ENCODE results near the gene C9orf72.
A peak's percentile ranks its signal among the peaks of the same experiment; 100 is the strongest.

C9orf72 gene

DNA sequence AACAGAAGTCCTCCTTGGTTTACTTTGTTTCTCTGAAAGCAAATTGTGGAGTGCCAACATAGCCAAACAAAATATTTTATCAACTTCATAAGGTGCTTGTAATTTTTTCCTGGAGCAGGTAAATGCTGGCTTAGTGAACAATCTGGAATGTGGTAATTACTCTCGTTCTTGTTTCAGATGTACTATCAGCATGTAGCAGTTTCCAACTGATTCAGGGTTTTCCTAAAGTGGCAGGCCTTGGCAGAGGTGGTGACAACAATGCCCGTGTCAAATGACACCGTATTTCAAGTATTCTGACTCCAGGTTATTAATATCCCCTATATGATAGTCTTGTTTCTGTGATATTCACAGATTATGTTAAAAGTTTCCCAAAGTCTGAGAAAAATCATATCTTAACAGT, 1.2 kb downstream of the C9orf72 start:
- Histone ChIP-seq H3K9me3 (no peaks in the 10 kb centered on the region), H3K4me3 (ENCODE audit: low read depth, low read length) (peak overlapping the region; percentile 90), H3K4me1 (peaks cover 5% of the 10 kb centered on the region; the same call in 1 of the 2 replicates), H3K27me3 (no peaks in the 10 kb centered on the region), H3K36me3 (no peaks in the 10 kb centered on the region)
- TF ChIP-seq, protein P1, sequence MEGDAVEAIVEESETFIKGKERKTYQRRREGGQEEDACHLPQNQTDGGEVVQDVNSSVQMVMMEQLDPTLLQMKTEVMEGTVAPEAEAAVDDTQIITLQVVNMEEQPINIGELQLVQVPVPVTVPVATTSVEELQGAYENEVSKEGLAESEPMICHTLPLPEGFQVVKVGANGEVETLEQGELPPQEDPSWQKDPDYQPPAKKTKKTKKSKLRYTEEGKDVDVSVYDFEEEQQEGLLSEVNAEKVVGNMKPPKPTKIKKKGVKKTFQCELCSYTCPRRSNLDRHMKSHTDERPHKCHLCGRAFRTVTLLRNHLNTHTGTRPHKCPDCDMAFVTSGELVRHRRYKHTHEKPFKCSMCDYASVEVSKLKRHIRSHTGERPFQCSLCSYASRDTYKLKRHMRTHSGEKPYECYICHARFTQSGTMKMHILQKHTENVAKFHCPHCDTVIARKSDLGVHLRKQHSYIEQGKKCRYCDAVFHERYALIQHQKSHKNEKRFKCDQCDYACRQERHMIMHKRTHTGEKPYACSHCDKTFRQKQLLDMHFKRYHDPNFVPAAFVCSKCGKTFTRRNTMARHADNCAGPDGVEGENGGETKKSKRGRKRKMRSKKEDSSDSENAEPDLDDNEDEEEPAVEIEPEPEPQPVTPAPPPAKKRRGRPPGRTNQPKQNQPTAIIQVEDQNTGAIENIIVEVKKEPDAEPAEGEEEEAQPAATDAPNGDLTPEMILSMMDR (IDR thresholded peaks at IDR 0.05; ENCODE audit: low read depth, low read length) = no peak
- DNase-seq = no peak

DNA sequence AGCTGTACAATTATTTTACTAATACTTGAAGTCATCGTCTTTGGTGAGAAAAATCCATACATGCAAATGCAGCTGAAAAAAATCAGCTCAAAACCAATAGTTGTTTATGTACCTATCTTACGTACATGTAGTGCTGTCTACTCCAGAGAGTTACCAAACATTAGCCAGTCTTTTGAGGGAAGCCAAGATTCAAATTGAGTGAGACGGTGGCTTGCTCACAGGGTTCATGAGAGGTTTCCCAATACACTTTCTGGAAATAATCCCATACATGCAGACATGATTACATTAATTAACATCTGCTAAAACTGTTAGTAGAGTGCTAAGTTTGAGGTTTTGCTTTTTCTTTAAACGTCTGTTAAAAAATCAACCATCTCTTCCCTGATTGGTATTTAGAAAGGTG, 2.3 kb downstream of the C9orf72 start:
- H3K4me1 ChIP-seq = peaks cover 5% of the 10 kb centered on the region; the same call in 1 of the 2 replicates
- no peak for DNase-seq
- TF ChIP-seq, protein P1 (IDR thresholded peaks at IDR 0.05; ENCODE audit: low read depth, low read length) = no peak
- no peaks in the 10 kb centered on the region for H3K9me3 ChIP-seq
- no peaks in the 10 kb centered on the region for H3K36me3 ChIP-seq
- no peaks in the 10 kb centered on the region for H3K27me3 ChIP-seq
- no peak overlapping the region for H3K4me3 ChIP-seq (ENCODE audit: low read depth, low read length)

DNA sequence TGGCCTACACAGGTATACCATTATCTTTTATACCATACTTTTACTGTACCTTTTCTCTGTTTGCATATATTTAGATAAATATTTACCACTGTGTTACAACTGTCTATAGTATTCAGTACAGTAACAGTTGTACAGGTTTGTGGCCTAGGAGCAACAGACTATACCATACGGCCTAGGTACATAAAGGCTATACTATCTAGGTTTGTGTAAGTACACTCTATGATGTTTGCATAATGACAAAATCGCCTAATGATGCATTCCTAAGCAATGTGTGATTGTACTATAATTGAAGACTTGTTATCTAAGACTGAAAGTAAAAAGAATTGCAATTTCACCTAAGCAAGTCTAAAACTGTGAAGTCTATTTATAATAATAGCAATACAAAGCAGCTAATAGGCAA, 3.9 kb downstream of the C9orf72 start:
- Histone ChIP-seq H3K9me3 (no peaks in the 10 kb centered on the region), H3K4me3 (ENCODE audit: low read depth, low read length) (no peak overlapping the region), H3K27me3 (no peaks in the 10 kb centered on the region), H3K36me3 (no peaks in the 10 kb centered on the region), H3K4me1 (peaks cover 5% of the 10 kb centered on the region; the same call in 1 of the 2 replicates)
- TF ChIP-seq, protein P1 (IDR thresholded peaks at IDR 0.05; ENCODE audit: low read depth, low read length) = no peak
- no peak for DNase-seq

DNA sequence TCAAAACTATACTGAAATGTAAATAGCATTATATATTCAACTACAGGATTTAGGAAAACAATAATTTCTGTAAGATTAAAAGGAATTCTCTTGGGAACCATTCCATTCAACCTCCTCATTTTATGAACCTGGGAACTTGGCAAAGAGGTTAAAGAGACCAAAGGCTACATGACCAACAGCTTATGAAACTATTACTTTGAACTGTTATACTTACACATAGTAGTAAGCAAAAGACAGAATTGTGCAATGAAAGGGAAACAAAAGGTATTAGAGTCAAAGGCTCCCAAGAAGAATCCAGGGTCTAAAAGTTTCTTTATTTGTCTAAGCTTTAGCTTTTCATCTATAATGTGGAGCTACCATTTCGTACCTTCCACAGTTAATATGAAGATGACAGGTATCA, 7.2 kb downstream of the C9orf72 start:
- TF ChIP-seq, protein P1 (IDR thresholded peaks at IDR 0.05; ENCODE audit: low read depth, low read length) = no peak
- Histone ChIP-seq H3K36me3 (peaks cover 4% of the 10 kb centered on the region; the same call in 1 of the 2 replicates), H3K4me1 (peaks cover 5% of the 10 kb centered on the region; the same call in 1 of the 2 replicates), H3K4me3 (ENCODE audit: low read depth, low read length) (no peak overlapping the region), H3K9me3 (no peaks in the 10 kb centered on the region), H3K27me3 (no peaks in the 10 kb centered on the region)
- no peak for DNase-seq

DNA sequence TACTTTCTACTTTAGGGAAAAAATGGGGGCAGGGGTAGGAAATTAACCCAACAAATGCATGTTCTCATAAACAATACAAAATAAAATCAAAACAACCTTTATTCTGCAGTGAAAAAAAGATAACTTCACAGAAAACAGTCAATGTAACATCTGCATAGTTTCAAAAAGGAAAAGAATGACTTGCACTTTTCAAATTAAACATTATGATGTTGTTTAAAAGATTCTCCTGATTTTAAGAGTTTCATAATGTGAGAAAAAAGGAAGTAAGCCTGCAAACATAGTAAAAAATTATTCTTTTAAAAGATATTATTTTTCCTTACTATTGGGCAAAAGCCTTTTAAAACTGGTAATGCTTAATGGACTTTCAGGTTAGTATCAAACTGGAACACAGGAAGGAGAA, 7.6 kb downstream of the C9orf72 start:
- no peak for DNase-seq
- Histone ChIP-seq H3K27me3 (no peaks in the 10 kb centered on the region), H3K4me1 (peaks cover 5% of the 10 kb centered on the region; the same call in 1 of the 2 replicates), H3K9me3 (no peaks in the 10 kb centered on the region), H3K36me3 (peaks cover 8% of the 10 kb centered on the region; the same call in 1 of the 2 replicates), H3K4me3 (ENCODE audit: low read depth, low read length) (no peak overlapping the region)
- TF ChIP-seq, protein P1 (IDR thresholded peaks at IDR 0.05; ENCODE audit: low read depth, low read length) = no peak

DNA sequence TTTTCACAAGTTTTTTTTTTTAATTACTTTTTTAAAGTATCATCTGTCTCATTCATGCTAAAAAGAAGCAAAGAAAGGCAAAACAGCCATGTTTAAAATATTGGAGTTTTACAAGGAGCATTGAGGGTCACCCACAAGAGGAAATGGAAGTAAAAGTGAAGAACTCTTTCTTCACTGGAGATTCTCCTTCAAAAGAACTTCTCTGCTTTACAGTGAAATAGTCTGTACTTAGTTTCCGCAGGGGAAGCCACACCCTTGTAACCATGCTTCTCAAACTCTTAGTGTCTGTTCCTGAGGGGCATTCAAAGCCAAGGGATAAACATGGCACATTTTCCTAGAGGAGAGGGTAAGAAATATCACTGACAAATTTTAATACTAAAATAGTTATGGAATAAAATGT, 8.6 kb downstream of the C9orf72 start:
- TF ChIP-seq, protein P1 (IDR thresholded peaks at IDR 0.05; ENCODE audit: low read depth, low read length) = no peak
- DNase-seq = no peak

More for the DNA sequence above, 8.6 kb downstream of the C9orf72 start:
- no peak overlapping the region for H3K4me3 ChIP-seq (ENCODE audit: low read depth, low read length)
- peaks cover 5% of the 10 kb centered on the region; the same call in 1 of the 2 replicates for H3K4me1 ChIP-seq
- no peaks in the 10 kb centered on the region for H3K9me3 ChIP-seq
- peaks cover 8% of the 10 kb centered on the region for H3K36me3 ChIP-seq
- no peaks in the 10 kb centered on the region for H3K27me3 ChIP-seq
